IMR-90 (cell line): Measurements from ENCODE around the gene KLHDC9. TPM values are rescaled to one million over a fixed set of nuclear protein-coding genes. Genes with fewer than 3 reads are reported as not detected.
A peak's percentile ranks its signal among the peaks of the same experiment; 100 is the strongest.

Source experiments
- ATAC-seq: fragments of 200-7000 bp; cut with Tn5 transposase; 2 replicates; pipeline ENCODE4 v1.9.1; 2020; ENCODE audit warnings: low read depth, mild to moderate bottlenecking, moderate library complexity
- BruUV-seq: library from RNA; stranded (reverse); fragments of 400-500 nt; replicated peaks from 2 replicates; lab custom pipeline; 2021; lab: Mats Ljungman, UMichigan
- CTCF ChIA-PET: fragments of 300-600 bp; formaldehyde crosslinking; extraction: SDS; loops from one replicate; lab custom pipeline; 2021; ENCODE audit warnings: antibody characterized with exemption; lab: Yijun Ruan, JAX
- POLR2A ChIA-PET: fragments of 300-600 bp; sonication (Branson Sonifier 250); formaldehyde crosslinking; loops from one replicate; lab custom pipeline; 2022; ENCODE audit warnings: antibody characterized with exemption; ENCODE audit not compliant: unreplicated experiment; lab: Charles Lee
- DNase-seq: peaks from one replicate; pipeline ENCODE4 v3.0.0; 2013
- H2AFZ ChIP-seq: replicated peaks from 2 replicates; pipeline ENCODE3; 2013; ENCODE audit warnings: low read length, mild to moderate bottlenecking; ENCODE audit not compliant: poor library complexity
- H2AK5ac ChIP-seq: 2 replicates; pipeline ENCODE4 v1.6.1; 2013; ENCODE audit warnings: low read depth, low read length, inconsistent platforms
- H2AK9ac ChIP-seq: replicated peaks from 2 replicates; pipeline ENCODE3; 2013; ENCODE audit warnings: mild to moderate bottlenecking, low read depth, low read length, moderate library complexity; ENCODE audit not compliant: poor library complexity
- H2BK120ac ChIP-seq: 2 replicates; pipeline ENCODE4 v1.6.1; 2013; ENCODE audit warnings: low read depth, low read length, inconsistent platforms
- H2BK15ac ChIP-seq: 3 replicates; pipeline ENCODE4 v1.6.1; 2013; ENCODE audit warnings: low read depth, low read length, inconsistent platforms
- H2BK20ac ChIP-seq: 2 replicates; pipeline ENCODE4 v1.6.1; 2013; ENCODE audit warnings: low read depth, mild to moderate bottlenecking, inconsistent platforms, low read length, moderate library complexity
- H2BK5ac ChIP-seq: 2 replicates; pipeline ENCODE4 v1.6.1; 2013; ENCODE audit warnings: mild to moderate bottlenecking, low read depth, low read length, inconsistent platforms; ENCODE audit not compliant: poor library complexity, severe bottlenecking
- H3K14ac ChIP-seq: replicated peaks from 2 replicates; pipeline ENCODE4 v1.6.1; 2013; ENCODE audit warnings: low read depth, low read length, inconsistent platforms
- H3K18ac ChIP-seq: 2 replicates; pipeline ENCODE4 v1.6.1; 2013; ENCODE audit warnings: low read depth, low read length, control low read depth
- H3K23ac ChIP-seq: 2 replicates; pipeline ENCODE4 v1.6.1; 2013; ENCODE audit warnings: low read depth, low read length, inconsistent platforms
- H3K27ac ChIP-seq: 2 replicates; pipeline ENCODE4 v1.5.1; 2013; ENCODE audit warnings: mild to moderate bottlenecking, control low read depth, low read length; ENCODE audit not compliant: insufficient read depth
- H3K27me3 ChIP-seq: 2 replicates; pipeline ENCODE4 v1.6.1; 2013; ENCODE audit warnings: low read length; ENCODE audit not compliant: control insufficient read depth, insufficient read depth
- H3K36me3 ChIP-seq: 2 replicates; pipeline ENCODE4 v1.6.1; 2013; ENCODE audit warnings: low read length, mixed read lengths; ENCODE audit not compliant: control insufficient read depth, insufficient read depth
- H3K4ac ChIP-seq: 2 replicates; pipeline ENCODE4 v1.6.1; 2013; ENCODE audit warnings: low read depth, low read length, inconsistent platforms
- H3K4me1 ChIP-seq: 2 replicates; pipeline ENCODE4 v1.6.1; 2013; ENCODE audit warnings: low read length, mixed read lengths; ENCODE audit not compliant: control insufficient read depth, insufficient read depth
- H3K4me2 ChIP-seq: 2 replicates; pipeline ENCODE4 v1.6.1; 2013; ENCODE audit warnings: low read depth, mild to moderate bottlenecking, control low read depth, low read length, moderate library complexity
- H3K4me3 ChIP-seq: 2 replicates; pipeline ENCODE4 v1.5.1; 2013; ENCODE audit warnings: low read depth, mild to moderate bottlenecking, control low read depth, low read length, moderate library complexity; ENCODE audit not compliant: insufficient read depth
- H3K56ac ChIP-seq: 2 replicates; pipeline ENCODE4 v1.6.1; 2013; ENCODE audit warnings: low read length, inconsistent platforms; ENCODE audit not compliant: insufficient read depth; ENCODE audit errors: extremely low read depth
- H3K79me1 ChIP-seq, 2 experiments: 2 replicates each; pipeline ENCODE4 v1.6.1; 2013; ENCODE audit warnings: low read length in 2 of 2, inconsistent platforms in 1 of 2, low read depth in 1 of 2
- H3K9ac ChIP-seq: 2 replicates; pipeline ENCODE4 v1.6.1; 2013; ENCODE audit warnings: low read depth, low read length, control low read depth
- H3K9me1 ChIP-seq: 2 replicates; pipeline ENCODE4 v1.6.1; 2013; ENCODE audit warnings: low read length, inconsistent platforms; ENCODE audit not compliant: insufficient read depth
- H3K9me3 ChIP-seq: 2 replicates; pipeline ENCODE4 v1.6.1; 2013; ENCODE audit warnings: low read length; ENCODE audit not compliant: control insufficient read depth, insufficient read depth
- H4K20me1 ChIP-seq: 2 replicates; pipeline ENCODE4 v1.6.1; 2013; ENCODE audit warnings: low read length, inconsistent platforms; ENCODE audit not compliant: insufficient read depth
- H4K5ac ChIP-seq: 2 replicates; pipeline ENCODE4 v1.6.1; 2013; ENCODE audit warnings: mild to moderate bottlenecking, low read depth, low read length, control low read depth
- H4K8ac ChIP-seq, 2 experiments: 2 replicates each; pipeline ENCODE4 v1.6.1; 2013; ENCODE audit warnings: low read depth in 2 of 2, low read length in 2 of 2, control low read depth in 1 of 2, inconsistent platforms in 1 of 2
- H4K91ac ChIP-seq: 2 replicates; pipeline ENCODE4 v1.6.1; 2013; ENCODE audit warnings: low read depth, low read length, inconsistent platforms; ENCODE audit not compliant: insufficient read depth
- FOS ChIP-seq: fragments of 150-350 bp; IDR thresholded peaks from 2 replicates; pipeline ENCODE4 v1.6.1; 2016; ENCODE audit warnings: low read depth, low read length
- POLR2A ChIP-seq: IDR thresholded peaks from 2 replicates; pipeline ENCODE4 v1.6.1; 2012; ENCODE audit warnings: mild to moderate bottlenecking, low read depth, low read length
- RAD21 ChIP-seq: IDR thresholded peaks from 2 replicates; pipeline ENCODE4 v1.6.1; 2012; ENCODE audit warnings: low read length, improper control_type of control experiment
- RCOR1 ChIP-seq: IDR thresholded peaks from 2 replicates; pipeline ENCODE4 v1.6.1; 2012; ENCODE audit warnings: mild to moderate bottlenecking, low read length, improper control_type of control experiment; ENCODE audit not compliant: insufficient replicate concordance
- RFX5 ChIP-seq: IDR thresholded peaks from 2 replicates; pipeline ENCODE4 v1.8.0; 2012; ENCODE audit warnings: low read depth, mild to moderate bottlenecking, low read length, moderate library complexity
- USF2 ChIP-seq: fragments of 150-350 bp; IDR thresholded peaks from 2 replicates; pipeline ENCODE4 v1.6.1; 2017; ENCODE audit warnings: mild to moderate bottlenecking, antibody characterized with exemption, low read length, low read depth
- WGBS, 2 experiments: methylation state at CpG; one replicate each; pipeline versions ENCODE4 v1.1.5 to v1.1.7; 2013; ENCODE audit warnings: missing lambda C conversion rate in 2 of 2; ENCODE audit not compliant: insufficient read length in 1 of 2; ENCODE audit errors: extremely low coverage in 2 of 2; 5-methylcytosine and 5-hydroxymethylcytosine counted together
- dilution Hi-C: fragments of 300-500 bp; cut with HindIII; formaldehyde crosslinking; loops from one replicate; pipeline ENCODE4 v1.14.3; 2018; ENCODE audit warnings: low sequenced_read_pairs; ENCODE audit not compliant: unreplicated experiment
- in situ Hi-C: fragments of 300-500 bp; cut with MboI; formaldehyde crosslinking; loops from 3 replicates; pipeline ENCODE4 v1.14.3; 2019; ENCODE audit warnings: low sequenced_read_pairs, inconsistent platforms, mixed read lengths
- intact Hi-C: fragments of 100-400 bp; cut with micrococcal nuclease; formaldehyde crosslinking; loops from 2 replicates; pipeline ENCODE4 v1.10.0; 2022
- polyA plus RNA-seq, 3 experiments: library from polyadenylated mRNA; depleted of rRNA; stranded (reverse); fragments of >200 nt; gene quantifications; 2 replicates each; pipeline ENCODE4 v1.2.3, GENCODE V29; 2012; ENCODE audit warnings: low replicate concordance in 1 of 3
- total RNA-seq: library from RNA; depleted of rRNA; stranded (reverse); fragments of >200 nt; gene quantifications from 2 replicates; pipeline ENCODE4 v1.2.3, GENCODE V29; 2012

Gene KLHDC9
- total and polyA plus RNA-seq, 2 of the 4 experiments (the other 2 are of a cell fraction): 0.18 to 0.70 TPM

DNA sequence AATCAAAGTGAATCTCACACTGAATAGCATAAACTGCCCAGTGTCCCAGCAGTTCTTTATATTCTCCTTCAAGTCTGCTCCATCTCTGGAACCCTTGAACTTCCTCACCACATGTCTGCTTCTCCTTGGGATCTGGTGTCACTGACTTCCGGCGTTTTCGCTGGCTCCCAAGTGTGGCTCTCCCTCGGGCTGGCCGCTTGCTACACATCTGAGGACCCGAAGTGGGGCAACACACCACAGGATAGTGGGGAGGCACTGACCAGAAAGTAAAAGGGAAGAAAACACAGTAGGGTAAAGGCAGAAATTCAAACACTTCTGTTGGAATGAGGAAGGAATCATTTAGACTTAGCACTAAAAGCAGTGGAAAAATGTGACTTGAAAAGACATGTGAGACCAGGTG, 24.8 kb downstream of the KLHDC9 start:
- Histone ChIP-seq H3K27ac (no peak overlapping the region), H3K9me3 (no peaks in the 10 kb centered on the region; the same call in 1 of the 2 replicates), H4K20me1 (peaks cover 30% of the 10 kb centered on the region), H4K91ac (no peak overlapping the region), H3K18ac (no peak overlapping the region), H2BK5ac (no peak overlapping the region), H2BK120ac (no peak overlapping the region), H2AK9ac (peak overlapping the region; percentile 39), H3K4me1 (peaks cover 15% of the 10 kb centered on the region), H3K4me3 (no peak overlapping the region), H2BK20ac (no peak overlapping the region), H3K27me3 (no peaks in the 10 kb centered on the region), H4K8ac (no peak overlapping the region), H3K4ac (no peak overlapping the region), H3K9me1 (peaks cover 20% of the 10 kb centered on the region), H3K23ac (no peak overlapping the region), H3K4me2 (no peak overlapping the region), H3K79me1 (peaks cover 38 to 72% of the 10 kb centered on the region in 2 experiments), H3K56ac (no peak overlapping the region), H4K5ac (no peak overlapping the region), H3K36me3 (peaks cover 55% of the 10 kb centered on the region), H2BK15ac (no peak overlapping the region), H3K9ac (no peak overlapping the region), H2AFZ (no peak overlapping the region), H2AK5ac (no peak overlapping the region), H3K14ac (no peak overlapping the region)
- TF ChIP-seq RFX5 (no peak), RAD21 (no peak), FOS (no peak), USF2 (no peak), RCOR1 (no peak), POLR2A (no peak)
- dilution Hi-C loops: no loop called here
- intact Hi-C loops: no loop called here
- 89% methylated on average over 3 of the region's 6 CpGs; no CpG with 5 or more reads in 1 of the 2 experiments for WGBS, 2 experiments
- BruUV-seq: no TSS peak
- no peak for DNase-seq
- in situ Hi-C loops: no loop called here
- CTCF ChIA-PET: no interaction called here
- POLR2A ChIA-PET: no interaction called here
- no peak for ATAC-seq
